22Rv1 (cell line): ENCODE results near the gene SLC27A5.
A peak's percentile ranks its signal among the peaks of the same experiment; 100 is the strongest.

Experiments used
- H3K27ac ChIP-seq: fragments of 450-650 bp; 2 replicates; pipeline ENCODE4 v1.5.1; 2017
- CTCF ChIP-seq: fragments of 450-650 bp; IDR thresholded peaks from 2 replicates; pipeline ENCODE4 v1.5.1; 2017; ENCODE audit warnings: mild to moderate bottlenecking
- ZFX ChIP-seq: fragments of 450-650 bp; IDR thresholded peaks from 2 replicates; pipeline ENCODE4 v1.6.1; 2017; ENCODE audit warnings: antibody characterized with exemption, borderline replicate concordance

The SLC27A5 gene

GRCh38 chr19:58538257-58539168 is 26.7 kb upstream of the SLC27A5 start:
- no peak for TF ChIP-seq ZFX
- TF ChIP-seq CTCF: no peak
- peak overlapping the region; percentile 13; the same call in 1 of the 2 replicates for H3K27ac ChIP-seq

GRCh38 chr19:58536852-58537798 is 25.3 kb upstream of the SLC27A5 start:
- H3K27ac ChIP-seq: no peak overlapping the region
- no peak for TF ChIP-seq CTCF
- no peak for TF ChIP-seq ZFX

GRCh38 chr19:58535857-58536256 is 24.1 kb upstream of the SLC27A5 start:
- no peak for TF ChIP-seq CTCF
- no peak for TF ChIP-seq ZFX
- no peak overlapping the region for H3K27ac ChIP-seq

- H3K27ac ChIP-seq: no peak overlapping the region
- TF ChIP-seq ZFX (no peak), CTCF (no peak)
Observed at GRCh38 chr19:58531034-58531840, 19.4 kb upstream of the SLC27A5 start.

- TF ChIP-seq CTCF: no peak
- TF ChIP-seq ZFX: no peak
- no peak overlapping the region for H3K27ac ChIP-seq
Observed at GRCh38 chr19:58529405-58529804, 17.6 kb upstream of the SLC27A5 start.

GRCh38 chr19:58522709-58523108 is 10.9 kb upstream of the SLC27A5 start:
- TF ChIP-seq CTCF (no peak), ZFX (no peak)
- H3K27ac ChIP-seq: no peak overlapping the region
